Stimulated activated CD4-positive, alpha-beta T cell treated with anti-CD3 and anti-CD28 coated beads, Interleukin-2, amount 100 ng/mL, for 24 hours (primary cell): Measurements from ENCODE around the gene AUTS2.

ENCODE experiments used
- DNase-seq, 2 donors: peaks; one replicate each; pipeline ENCODE4 v3.0.0-alpha.2; 2020

The AUTS2 gene

DNA sequence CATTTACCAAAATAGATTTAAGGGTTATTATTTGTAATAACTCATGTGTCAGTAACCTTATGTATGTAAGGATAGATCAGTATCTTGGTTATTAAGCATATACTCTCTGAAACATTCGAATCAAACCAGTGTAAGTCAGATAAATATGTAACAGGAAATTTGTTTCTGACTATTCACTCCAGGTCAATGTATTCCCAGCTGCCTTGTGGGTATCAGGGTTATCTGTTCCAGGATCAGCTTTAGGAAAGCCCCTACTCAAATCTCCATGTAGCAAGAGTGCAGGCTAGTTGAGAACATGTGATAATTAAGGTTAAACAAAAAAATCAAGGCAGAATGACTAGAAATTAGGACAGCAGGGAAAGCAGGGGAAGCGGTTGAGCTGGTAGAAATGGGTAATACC, 201.7 kb downstream of the AUTS2 start:
- DNase-seq = no peak

- DNase-seq = no peak
Measured at GRCh38 chr7:69800495-69800894, 202.2 kb downstream of the AUTS2 start.

DNA sequence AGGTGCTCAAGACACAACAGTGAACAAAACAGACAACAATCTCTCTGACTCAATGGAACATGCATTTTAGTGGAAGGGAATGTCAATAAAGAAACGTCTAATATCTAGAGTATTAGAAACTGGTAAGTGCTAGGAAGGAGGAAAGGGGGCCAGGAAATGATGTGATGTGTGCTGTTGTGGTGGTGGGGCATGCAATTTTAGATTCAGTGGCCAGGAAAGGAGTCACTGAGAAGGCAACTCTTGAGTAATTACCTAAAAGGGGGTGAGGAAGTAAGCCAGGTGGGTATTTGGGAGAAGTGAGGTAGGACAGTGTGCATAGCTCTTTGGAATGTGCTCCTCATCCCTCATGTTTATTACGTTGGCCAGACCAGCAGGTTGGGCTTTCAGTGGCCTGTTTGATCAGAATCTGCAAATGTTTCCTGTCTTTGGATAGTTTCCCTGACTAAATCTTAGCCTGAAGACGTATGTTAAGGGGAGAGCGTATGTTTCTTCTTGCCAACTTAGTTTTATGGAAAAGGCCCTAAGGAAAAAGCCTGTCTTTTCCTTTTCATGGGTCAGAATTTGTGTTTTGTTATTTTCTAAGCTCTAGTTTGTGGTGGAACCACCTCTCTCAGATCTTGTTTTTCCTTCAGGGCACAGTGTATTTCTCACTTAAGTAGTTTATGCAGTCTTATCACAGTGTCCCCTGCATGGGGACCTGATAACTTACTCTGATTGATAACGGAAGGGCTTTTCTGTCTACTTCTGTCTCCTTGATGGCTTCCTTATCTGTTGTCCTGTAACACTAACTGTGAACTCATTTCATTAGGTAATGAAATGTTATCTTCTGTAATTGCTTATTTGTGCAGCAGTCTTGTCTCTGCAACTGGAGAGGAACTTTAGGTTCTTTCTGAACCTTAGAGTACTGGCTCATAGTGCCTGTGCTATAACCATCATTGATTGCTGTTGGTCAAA, 203.7 kb downstream of the AUTS2 start:
- DNase-seq = no peak

GRCh38 chr7:69803699-69804516, 205.6 kb downstream of the AUTS2 start:
- no peak for DNase-seq

GRCh38 chr7:69804962-69805361, 206.7 kb downstream of the AUTS2 start:
- DNase-seq = no peak

DNA sequence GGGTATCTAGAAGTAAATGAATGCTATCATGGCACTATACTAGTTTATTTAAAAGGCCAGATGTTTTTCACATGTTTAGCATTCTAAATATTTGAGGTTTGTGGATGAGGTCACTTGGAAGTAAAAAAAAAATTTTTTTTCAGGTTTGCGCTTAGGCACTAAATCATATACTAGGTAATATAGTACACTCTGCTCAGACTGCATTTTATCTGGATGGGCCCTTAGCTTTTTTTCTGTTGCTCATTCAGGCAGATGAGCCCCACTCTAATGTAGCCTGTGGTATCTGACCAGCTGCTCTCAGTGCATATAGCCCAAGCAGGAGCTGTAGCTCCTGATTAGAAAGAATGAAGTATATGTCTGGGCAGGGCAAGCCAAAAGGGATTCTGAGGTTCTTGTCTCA, 210.1 kb downstream of the AUTS2 start:
- DNase-seq = no peak

- no peak for DNase-seq
Measured at GRCh38 chr7:69811476-69812308, 213.4 kb downstream of the AUTS2 start.

GRCh38 chr7:69812756-69813155, 214.5 kb downstream of the AUTS2 start:
- no peak for DNase-seq

GRCh38 chr7:69813637-69814240, 215.5 kb downstream of the AUTS2 start:
- DNase-seq = no peak

GRCh38 chr7:69814421-69814962, 216.2 kb downstream of the AUTS2 start:
- DNase-seq = no peak

GRCh38 chr7:69816501-69816900, 218.2 kb downstream of the AUTS2 start:
- no peak for DNase-seq

- no peak for DNase-seq
Measured at GRCh38 chr7:69817121-69817520, 218.8 kb downstream of the AUTS2 start.

GRCh38 chr7:69817841-69818635, 219.8 kb downstream of the AUTS2 start:
- no peak for DNase-seq

- DNase-seq = no peak
Measured at GRCh38 chr7:69818636-69819332, 220.5 kb downstream of the AUTS2 start.

DNA sequence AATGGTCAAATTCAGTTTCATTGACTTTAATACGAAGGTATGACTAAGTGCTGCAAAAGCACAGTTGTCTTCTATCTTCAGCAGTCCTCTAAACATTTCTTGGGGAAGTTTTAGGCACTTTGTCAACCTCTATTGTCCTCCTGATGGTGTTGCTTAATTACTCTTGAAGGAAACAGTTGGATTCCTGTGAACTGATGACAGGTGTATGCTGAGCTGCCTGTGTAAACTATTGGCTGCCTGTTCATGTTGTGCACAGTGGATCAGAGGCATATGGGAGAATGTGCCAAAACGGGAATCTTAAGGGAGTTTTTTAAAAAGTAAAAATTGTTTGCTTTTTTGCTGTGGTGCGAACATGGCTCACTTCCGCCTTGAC, 221.0 kb downstream of the AUTS2 start:
- no peak for DNase-seq

- DNase-seq = no peak
Measured at GRCh38 chr7:69820479-69821192, 222.4 kb downstream of the AUTS2 start.

- no peak for DNase-seq
Measured at GRCh38 chr7:69822386-69822785, 224.1 kb downstream of the AUTS2 start.

- DNase-seq = no peak
Measured at GRCh38 chr7:69823151-69823744, 225.0 kb downstream of the AUTS2 start.

- DNase-seq = no peak
Measured at GRCh38 chr7:69825113-69825972, 227.1 kb downstream of the AUTS2 start.
